Measurements from ENCODE around the gene KIAA1328.

The KIAA1328 gene

GRCh38 chr18:36818652-36819051, 10.3 kb upstream of the KIAA1328 start:
- Histone ChIP-seq H3K27ac (replicated peaks) (no peak overlapping the region), H3K4me3 (replicated peaks; ENCODE audit: insufficient read depth, low read length) (no peak overlapping the region), H3K27me3 (ENCODE audit: insufficient read depth, poor library complexity, severe bottlenecking) (no peaks in the 10 kb centered on the region)
- TF ChIP-seq CTCF (IDR thresholded peaks at IDR 0.05; ENCODE audit: insufficient read depth, low read length) = no peak
- no peak for TF ChIP-seq GABPA (IDR thresholded peaks at IDR 0.05; ENCODE audit: low read depth)
- no peak for TF ChIP-seq REST (IDR thresholded peaks at IDR 0.05; ENCODE audit: insufficient replicate concordance, low read depth)
- TF ChIP-seq POLR2AphosphoS5 (IDR thresholded peaks at IDR 0.05; ENCODE audit: low read depth) = no peak
- TF ChIP-seq SPI1 (IDR thresholded peaks at IDR 0.05; ENCODE audit: borderline replicate concordance, low read depth) = no peak
- no peak for DNase-seq (ENCODE audit: low read depth in 1 of 2, low spot score in 1 of 2)

- Histone ChIP-seq H3K27ac (replicated peaks) (no peak overlapping the region), H3K4me3 (replicated peaks; ENCODE audit: insufficient read depth, low read length) (no peak overlapping the region), H3K27me3 (ENCODE audit: insufficient read depth, poor library complexity, severe bottlenecking) (no peaks in the 10 kb centered on the region)
- no peak for DNase-seq (ENCODE audit: low read depth in 1 of 2, low spot score in 1 of 2)
- TF ChIP-seq REST (IDR thresholded peaks at IDR 0.05; ENCODE audit: insufficient replicate concordance, low read depth) = no peak
- no peak for TF ChIP-seq GABPA (IDR thresholded peaks at IDR 0.05; ENCODE audit: low read depth)
- no peak for TF ChIP-seq CTCF (IDR thresholded peaks at IDR 0.05; ENCODE audit: insufficient read depth, low read length)
- no peak for TF ChIP-seq POLR2AphosphoS5 (IDR thresholded peaks at IDR 0.05; ENCODE audit: low read depth)
- no peak for TF ChIP-seq SPI1 (IDR thresholded peaks at IDR 0.05; ENCODE audit: borderline replicate concordance, low read depth)
Observed at GRCh38 chr18:36819621-36820020, 9.3 kb upstream of the KIAA1328 start.

- no peak for DNase-seq (ENCODE audit: low read depth in 1 of 2, low spot score in 1 of 2)
- no peak overlapping the region for H3K27ac ChIP-seq (replicated peaks)
- no peak for TF ChIP-seq POLR2AphosphoS5 (IDR thresholded peaks at IDR 0.05; ENCODE audit: low read depth)
- TF ChIP-seq CTCF (IDR thresholded peaks at IDR 0.05; ENCODE audit: insufficient read depth, low read length) = no peak
- no peak overlapping the region for H3K4me3 ChIP-seq (replicated peaks; ENCODE audit: insufficient read depth, low read length)
- H3K27me3 ChIP-seq (ENCODE audit: insufficient read depth, poor library complexity, severe bottlenecking) = no peaks in the 10 kb centered on the region
Observed at GRCh38 chr18:36821681-36822080, 7.2 kb upstream of the KIAA1328 start.

- DNase-seq (ENCODE audit: low read depth in 1 of 2, low spot score in 1 of 2) = no peak
- Histone ChIP-seq H3K27me3 (ENCODE audit: insufficient read depth, poor library complexity, severe bottlenecking) (no peaks in the 10 kb centered on the region), H3K27ac (replicated peaks) (no peak overlapping the region), H3K4me3 (replicated peaks; ENCODE audit: insufficient read depth, low read length) (no peak overlapping the region)
- TF ChIP-seq POLR2AphosphoS5 (IDR thresholded peaks at IDR 0.05; ENCODE audit: low read depth) = no peak
- TF ChIP-seq REST (IDR thresholded peaks at IDR 0.05; ENCODE audit: insufficient replicate concordance, low read depth) = no peak
- no peak for TF ChIP-seq GABPA (IDR thresholded peaks at IDR 0.05; ENCODE audit: low read depth)
- TF ChIP-seq SPI1 (IDR thresholded peaks at IDR 0.05; ENCODE audit: borderline replicate concordance, low read depth) = no peak
- TF ChIP-seq CTCF (IDR thresholded peaks at IDR 0.05; ENCODE audit: insufficient read depth, low read length) = no peak
Observed at GRCh38 chr18:36825526-36825925, 3.4 kb upstream of the KIAA1328 start.
